Cerebellar cortex (tissue), 1 donor: ENCODE results near the gene REST.
"Not testable (repeated sequence)": the region's sequence is repeated elsewhere in the genome, so short reads cannot be mapped to it uniquely, and the experiment has no call there.

Experiments
- DNase-seq: peaks from one replicate; pipeline ENCODE4 v3.0.0-alpha.2; 2015; ENCODE audit warnings: low spot score

The REST gene

GRCh38 chr4:56910172-56910967 is 2.7 kb downstream of the REST start:
- DNase-seq = no peak

GRCh38 chr4:56914336-56914735 is 6.6 kb downstream of the REST start:
- DNase-seq = no peak

- DNase-seq = not testable (repeated sequence)
Observed at GRCh38 chr4:56914977-56915376, 7.3 kb downstream of the REST start.

GRCh38 chr4:56927196-56927595 is 19.5 kb downstream of the REST start:
- DNase-seq = no peak

GRCh38 chr4:56930638-56931037 is 22.9 kb downstream of the REST start:
- no peak for DNase-seq

- DNase-seq = no peak
Observed at GRCh38 chr4:56931924-56932323, 24.2 kb downstream of the REST start.

- DNase-seq = no peak
Observed at GRCh38 chr4:56937262-56937661, 29.6 kb downstream of the REST start.

- not testable (repeated sequence) for DNase-seq
Observed at GRCh38 chr4:56939826-56940225, 32.1 kb downstream of the REST start.

- DNase-seq = no peak
Observed at GRCh38 chr4:56940403-56940802, 32.7 kb downstream of the REST start.

- DNase-seq = no peak
Observed at GRCh38 chr4:56940971-56941370, 33.3 kb downstream of the REST start.

- DNase-seq = no peak
Observed at GRCh38 chr4:56941403-56941802, 33.7 kb downstream of the REST start.

- DNase-seq = no peak
Observed at GRCh38 chr4:56953680-56954520, 46.2 kb downstream of the REST start.

GRCh38 chr4:56958111-56958517 is 50.4 kb downstream of the REST start:
- DNase-seq = no peak

- DNase-seq = no peak
Observed at GRCh38 chr4:56959100-56959499, 51.4 kb downstream of the REST start.

- no peak for DNase-seq
Observed at GRCh38 chr4:56961107-56961500, 53.4 kb downstream of the REST start.

- DNase-seq = no peak
Observed at GRCh38 chr4:56971383-56971782, 63.7 kb downstream of the REST start.

GRCh38 chr4:56972389-56972788 is 64.7 kb downstream of the REST start:
- no peak for DNase-seq

- DNase-seq = no peak
Observed at GRCh38 chr4:56972809-56973208, 65.1 kb downstream of the REST start.

- no peak for DNase-seq
Observed at GRCh38 chr4:56973336-56973735, 65.6 kb downstream of the REST start.

GRCh38 chr4:56976283-56976836 is 68.7 kb downstream of the REST start:
- no peak for DNase-seq

- DNase-seq = no peak
Observed at GRCh38 chr4:56976837-56977320, 69.2 kb downstream of the REST start.

- DNase-seq = peak; percentile 99
Observed at GRCh38 chr4:56977321-56978012, 69.8 kb downstream of the REST start, which contains the start of gene NOA1. Gene NOA1 (minus strand): TSS chr4:56977606. CDS start chr4:56977585, 21 bp downstream.
